Activated CD4-positive, alpha-beta T cell treated with anti-CD3 and anti-CD28 coated beads, Interleukin-2, amount 50 U/mL, for 16 hours (primary cell): ENCODE data around the gene CDK5RAP1.

Experiments used
- DNase-seq: peaks from one replicate; pipeline ENCODE4 v3.0.0-alpha.2; 2020

The CDK5RAP1 gene

GRCh38 chr20:33377366-33377765, 24.0 kb downstream of the CDK5RAP1 start:
- peak; percentile 32 for DNase-seq

GRCh38 chr20:33373735-33374605, 27.3 kb downstream of the CDK5RAP1 start:
- no peak for DNase-seq

DNA sequence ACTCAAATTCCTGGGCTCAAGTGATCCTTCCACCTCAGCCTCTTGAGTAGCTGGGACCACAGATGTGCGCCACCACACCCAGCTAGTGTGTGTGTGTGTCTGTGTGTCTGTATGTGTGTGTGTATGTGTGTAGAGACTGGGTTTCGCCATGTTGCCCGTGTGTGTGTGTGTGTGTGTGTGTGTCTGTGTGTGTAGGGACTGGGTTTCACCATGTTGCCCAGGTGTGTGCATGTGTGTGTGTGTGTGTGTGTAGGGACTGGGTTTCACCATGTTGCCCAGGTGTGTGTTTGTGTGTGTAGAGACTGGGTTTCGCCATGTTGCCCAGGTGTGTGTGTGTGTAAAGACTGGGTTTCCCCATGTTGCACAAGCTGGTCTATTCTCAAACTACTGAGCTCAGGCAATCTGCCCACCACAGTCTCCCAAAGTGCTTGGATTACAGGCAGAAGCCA, 28.3 kb downstream of the CDK5RAP1 start:
- DNase-seq = no peak

GRCh38 chr20:33370291-33370690, 31.0 kb downstream of the CDK5RAP1 start:
- DNase-seq = peak; percentile 69

- DNase-seq = no peak
Observed at GRCh38 chr20:33362898-33363297, 38.4 kb downstream of the CDK5RAP1 start.

- no peak for DNase-seq
Observed at GRCh38 chr20:33359399-33360261, 41.7 kb downstream of the CDK5RAP1 start.

DNA sequence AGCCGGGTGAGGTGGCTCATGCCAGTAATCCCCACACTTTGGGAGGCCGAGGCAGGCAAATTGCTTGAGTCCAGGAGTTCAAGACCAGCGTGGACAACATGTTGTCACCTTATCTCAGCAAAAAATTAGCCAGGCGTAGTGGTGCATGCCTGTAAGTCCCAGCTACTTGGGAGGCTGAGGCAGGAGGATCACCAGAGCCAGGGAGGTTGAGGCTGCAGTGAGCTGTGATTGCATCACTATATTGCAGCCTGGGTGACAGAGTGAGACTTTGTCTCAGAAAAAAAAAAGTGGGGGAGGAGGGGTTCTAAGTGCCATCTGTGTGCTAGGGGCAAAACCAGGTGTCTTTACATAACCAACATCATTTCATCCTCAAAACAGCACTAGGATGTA, 48.3 kb downstream of the CDK5RAP1 start:
- DNase-seq = no peak

DNA sequence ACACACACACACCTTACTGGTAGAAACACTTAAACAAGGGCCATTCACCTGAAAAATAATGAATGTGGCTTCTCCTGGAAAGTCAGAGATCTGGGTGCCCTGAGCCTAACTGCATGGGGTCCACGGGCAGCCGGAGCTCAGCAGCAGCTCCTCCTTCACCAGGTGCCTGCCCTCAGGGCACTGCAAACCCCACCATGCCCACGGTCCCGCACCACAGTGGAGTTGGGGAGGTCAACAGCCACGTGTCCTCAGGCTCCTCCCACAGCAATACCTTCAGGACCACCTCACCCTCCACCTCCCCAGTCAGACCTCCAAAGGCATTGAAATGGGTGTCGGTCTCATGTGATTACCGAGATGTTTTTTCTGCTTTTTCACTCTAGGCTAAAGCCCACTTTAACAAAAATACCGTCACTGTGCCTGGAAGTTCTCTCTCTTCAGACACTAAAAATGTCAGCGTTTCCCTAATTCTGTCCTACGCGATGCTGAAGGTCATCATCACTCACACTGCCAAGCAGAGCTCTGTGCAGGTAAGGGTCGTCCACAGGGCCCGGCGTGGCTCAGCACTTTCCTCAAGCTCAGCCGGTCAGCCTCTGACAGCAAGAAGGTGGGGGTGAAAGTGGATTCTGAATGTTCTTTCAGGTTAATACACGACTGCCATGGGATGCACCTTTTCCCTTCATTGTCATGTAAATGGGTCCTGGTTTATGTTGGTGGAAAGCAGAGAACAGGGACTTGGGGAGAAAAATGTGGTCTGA, 48.9 kb downstream of the CDK5RAP1 start:
- DNase-seq = no peak

- no peak for DNase-seq
Observed at GRCh38 chr20:33351696-33352095, 49.6 kb downstream of the CDK5RAP1 start.

- DNase-seq = no peak
Observed at GRCh38 chr20:33349493-33349892, 51.8 kb downstream of the CDK5RAP1 start.

DNA sequence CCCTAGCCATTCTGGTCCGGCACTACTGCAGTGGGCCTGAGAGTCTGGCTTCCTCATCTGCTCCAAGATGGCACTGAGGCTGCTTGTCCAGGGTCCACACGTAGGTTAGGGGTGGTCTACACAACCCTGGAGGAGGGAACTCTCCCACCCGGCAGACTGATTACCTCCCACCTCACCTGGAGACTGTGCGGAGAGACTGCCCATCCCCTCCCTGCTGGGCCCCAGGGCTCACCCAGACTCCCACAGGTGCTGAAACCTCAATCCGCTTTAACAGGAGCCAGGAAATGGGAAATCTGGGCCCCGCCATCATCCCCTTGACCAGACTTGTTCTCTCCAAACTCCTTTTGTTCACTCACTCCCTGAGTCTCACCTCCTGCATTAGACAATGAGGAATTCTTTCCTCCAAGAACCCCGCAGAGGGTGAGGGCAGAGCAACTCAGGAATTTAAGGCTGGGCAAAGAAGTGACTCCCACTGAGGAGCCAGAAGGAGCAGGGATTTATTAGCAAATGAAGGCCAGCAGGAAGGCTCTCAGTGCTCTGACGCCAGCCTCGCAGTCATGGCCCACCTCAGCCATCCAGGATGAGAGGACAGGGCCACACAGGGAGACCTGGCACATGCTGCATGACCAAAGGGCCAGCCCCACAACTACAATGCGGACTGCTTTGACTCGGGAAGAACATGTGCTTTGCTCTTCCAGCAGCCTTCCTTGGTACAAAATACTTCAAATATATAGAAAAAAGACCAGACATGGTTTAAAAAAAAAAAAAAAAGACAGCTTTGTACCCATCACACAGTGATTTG, 53.0 kb downstream of the CDK5RAP1 start:
- no peak for DNase-seq

GRCh38 chr20:33345342-33345741, 56.0 kb downstream of the CDK5RAP1 start:
- no peak for DNase-seq

- no peak for DNase-seq
Observed at GRCh38 chr20:33343521-33343920, 57.8 kb downstream of the CDK5RAP1 start.

- DNase-seq = no peak
Observed at GRCh38 chr20:33339515-33340058, 61.7 kb downstream of the CDK5RAP1 start.

- DNase-seq = no peak
Observed at GRCh38 chr20:33338467-33339258, 62.7 kb downstream of the CDK5RAP1 start.

DNA sequence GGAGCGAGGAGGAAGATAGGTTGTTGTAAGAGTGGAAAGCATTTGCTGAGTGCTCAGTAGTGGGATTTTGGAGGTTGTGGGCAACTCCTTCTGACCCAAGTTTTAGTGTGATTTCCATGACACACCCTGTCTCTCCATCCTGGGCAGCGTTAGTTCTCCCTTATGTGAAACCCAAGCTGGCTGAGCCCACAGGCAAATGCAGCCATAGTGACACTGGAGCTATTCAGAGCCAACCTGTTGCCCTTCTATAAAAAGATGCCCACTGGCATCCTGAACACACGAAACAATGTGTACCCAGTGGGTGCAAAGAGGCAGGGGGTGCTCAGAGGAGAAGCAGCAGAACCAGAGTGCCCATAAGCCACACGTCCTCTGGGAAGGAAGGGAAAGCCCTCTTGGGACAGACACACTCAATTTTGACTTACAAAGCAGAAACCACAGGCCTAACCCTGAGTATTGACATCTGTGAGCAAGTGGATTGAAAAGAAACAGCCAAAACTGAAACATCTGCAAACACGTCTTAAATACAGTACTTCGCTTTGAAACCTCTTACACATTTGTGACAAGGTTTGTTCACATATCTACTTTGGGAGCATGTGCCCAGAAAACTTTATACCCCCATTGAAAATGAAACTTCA, 63.7 kb downstream of the CDK5RAP1 start:
- no peak for DNase-seq

- DNase-seq = no peak
Observed at GRCh38 chr20:33337119-33337518, 64.2 kb downstream of the CDK5RAP1 start.

GRCh38 chr20:33336375-33336774, 64.9 kb downstream of the CDK5RAP1 start:
- no peak for DNase-seq

GRCh38 chr20:33334111-33334510, 67.2 kb downstream of the CDK5RAP1 start:
- DNase-seq = no peak

- no peak for DNase-seq
Observed at GRCh38 chr20:33333616-33334015, 67.7 kb downstream of the CDK5RAP1 start.
